Stomach (tissue), 4 donors: ENCODE measurements around the gene DYNC1LI1.

ENCODE experiments used
- EP300 ChIP-seq: sonication (generic); formaldehyde crosslinking; IDR thresholded peaks from one replicate; pipeline ENCODE4 v1.6.1; 2017; ENCODE audit warnings: antibody characterized with exemption
- POLR2A ChIP-seq, 4 donors: fragments of 450-650 bp; IDR thresholded peaks; one replicate each; pipeline ENCODE4 v1.6.1; 2016; ENCODE audit warnings: antibody characterized with exemption in 4 of 4, control low read depth in 2 of 4, mild to moderate bottlenecking in 1 of 4, moderate library complexity in 1 of 4
- POLR2AphosphoS5 ChIP-seq, 3 donors: sonication (generic); formaldehyde crosslinking; IDR thresholded peaks; one replicate each; pipeline ENCODE4 v1.6.1; 2016; ENCODE audit warnings: antibody characterized with exemption in 3 of 3
- TF ChIP-seq, protein P1 (sequence below), 7 experiments: fragments of 450-650 bp in 4 of 7; fragments of 200-600 bp in 3 of 7; sonication (generic) in 3 of 7; IDR thresholded peaks; one replicate each; pipeline ENCODE4 v1.5.1; 2016 to 2019; ENCODE audit warnings: antibody characterized with exemption in 7 of 7, control low read depth in 2 of 7, mild to moderate bottlenecking in 1 of 7

DNA sequence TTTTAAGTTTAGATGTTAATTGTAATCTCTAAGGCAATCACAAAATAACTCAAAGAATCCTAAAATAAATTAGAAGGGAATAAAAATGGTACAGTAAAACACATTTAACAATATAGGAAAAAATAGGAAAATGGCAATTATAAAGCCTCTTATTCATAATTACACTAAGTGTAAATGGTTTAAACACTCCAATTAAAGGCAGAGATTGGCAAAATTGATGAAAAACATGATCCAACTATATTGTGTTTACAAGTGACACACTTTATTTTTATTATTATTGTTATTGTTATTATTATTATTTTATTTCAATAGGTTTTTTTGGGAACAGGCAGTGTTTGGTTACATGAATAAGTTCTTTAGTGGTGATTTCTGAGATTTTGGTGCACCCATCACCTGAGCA, 48.7 kb upstream of the DYNC1LI1 start:
- TF ChIP-seq POLR2AphosphoS5 (IDR thresholded peaks at IDR 0.05) (no peak), POLR2A (IDR thresholded peaks at IDR 0.05) (no peak), EP300 (no peak)
- TF ChIP-seq, protein P1, sequence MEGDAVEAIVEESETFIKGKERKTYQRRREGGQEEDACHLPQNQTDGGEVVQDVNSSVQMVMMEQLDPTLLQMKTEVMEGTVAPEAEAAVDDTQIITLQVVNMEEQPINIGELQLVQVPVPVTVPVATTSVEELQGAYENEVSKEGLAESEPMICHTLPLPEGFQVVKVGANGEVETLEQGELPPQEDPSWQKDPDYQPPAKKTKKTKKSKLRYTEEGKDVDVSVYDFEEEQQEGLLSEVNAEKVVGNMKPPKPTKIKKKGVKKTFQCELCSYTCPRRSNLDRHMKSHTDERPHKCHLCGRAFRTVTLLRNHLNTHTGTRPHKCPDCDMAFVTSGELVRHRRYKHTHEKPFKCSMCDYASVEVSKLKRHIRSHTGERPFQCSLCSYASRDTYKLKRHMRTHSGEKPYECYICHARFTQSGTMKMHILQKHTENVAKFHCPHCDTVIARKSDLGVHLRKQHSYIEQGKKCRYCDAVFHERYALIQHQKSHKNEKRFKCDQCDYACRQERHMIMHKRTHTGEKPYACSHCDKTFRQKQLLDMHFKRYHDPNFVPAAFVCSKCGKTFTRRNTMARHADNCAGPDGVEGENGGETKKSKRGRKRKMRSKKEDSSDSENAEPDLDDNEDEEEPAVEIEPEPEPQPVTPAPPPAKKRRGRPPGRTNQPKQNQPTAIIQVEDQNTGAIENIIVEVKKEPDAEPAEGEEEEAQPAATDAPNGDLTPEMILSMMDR (IDR thresholded peaks at IDR 0.05), result no peak
